Mammary epithelial cell (primary cell): ENCODE measurements around the gene PLEKHM1.
"Not testable (repeated sequence)": the region's sequence is repeated elsewhere in the genome, so short reads cannot be mapped to it uniquely, and the experiment has no call there.

Experiments
- CTCF ChIP-seq, 2 donors: IDR thresholded peaks in 1 of 2; conservative IDR thresholded peaks in 1 of 2; 2 replicates each; pipeline ENCODE4 v1.5.1; 2011 to 2012; ENCODE audit warnings: inconsistent platforms in 2 of 2, low read length in 2 of 2, mild to moderate bottlenecking in 2 of 2, control low read depth in 1 of 2, low read depth in 1 of 2; ENCODE audit not compliant: insufficient read depth in 1 of 2; ENCODE audit errors: extremely low read depth in 1 of 2
- EZH2 ChIP-seq: IDR thresholded peaks from 2 replicates; pipeline ENCODE4 v1.6.1; 2012; ENCODE audit warnings: low read length, inconsistent platforms, borderline replicate concordance

- not testable (repeated sequence) for TF ChIP-seq CTCF (conservative IDR thresholded peaks at IDR 0.05 in 1 of 2, IDR thresholded peaks at IDR 0.05 in 1 of 2; ENCODE audit: extremely low read depth in 1 of 2, insufficient read depth in 1 of 2, low read depth in 1 of 2, low read length in 2 of 2); EZH2
Measured at GRCh38 chr17:45454341-45454740, 36.2 kb downstream of the PLEKHM1 start.
